Stimulated activated CD4-positive, alpha-beta T cell treated with anti-CD3 and anti-CD28 coated beads, Interleukin-1b, Interleukin-23, amount 100 ng/mL, for 48 hours (primary cell): ENCODE measurements around the gene USB1.
"Not testable (repeated sequence)": the region's sequence is repeated elsewhere in the genome, so short reads cannot be mapped to it uniquely, and the experiment has no call there.

Experiments used
- DNase-seq: peaks from one replicate; pipeline ENCODE4 v3.0.0-alpha.2; 2020

Gene USB1

GRCh38 chr16:57970319-57970718 is 30.9 kb upstream of the USB1 start:
- no peak for DNase-seq

GRCh38 chr16:57970970-57971369 is 30.2 kb upstream of the USB1 start, which contains the start of gene CNGB1:
CNGB1 (minus strand) TSS chr16:57971128; CDS start chr16:57967286, 3,842 bp downstream.
- no peak for DNase-seq

- DNase-seq: no peak
Measured at GRCh38 chr16:57971848-57972247, 29.4 kb upstream of the USB1 start.

GRCh38 chr16:57972306-57972705 is 28.9 kb upstream of the USB1 start:
- no peak for DNase-seq

GRCh38 chr16:57976331-57976796 is 24.8 kb upstream of the USB1 start:
- no peak for DNase-seq

GRCh38 chr16:57977418-57978069 is 23.7 kb upstream of the USB1 start:
- DNase-seq: no peak

- not testable (repeated sequence) for DNase-seq
Measured at GRCh38 chr16:57978070-57978465, 23.1 kb upstream of the USB1 start.

GRCh38 chr16:57979006-57979585 is 22.1 kb upstream of the USB1 start:
- DNase-seq: no peak

GRCh38 chr16:57981636-57982035 is 19.6 kb upstream of the USB1 start:
- no peak for DNase-seq

- no peak for DNase-seq
Measured at GRCh38 chr16:57982385-57982784, 18.8 kb upstream of the USB1 start.

GRCh38 chr16:57984443-57985203 is 16.6 kb upstream of the USB1 start:
- DNase-seq: peak; percentile 95

- DNase-seq: no peak
Measured at GRCh38 chr16:57985204-57986181, 15.7 kb upstream of the USB1 start.

GRCh38 chr16:57986196-57986595 is 15.0 kb upstream of the USB1 start:
- no peak for DNase-seq

- no peak for DNase-seq
Measured at GRCh38 chr16:57987441-57988177, 13.6 kb upstream of the USB1 start.

- no peak for DNase-seq
Measured at GRCh38 chr16:57988929-57989328, 12.3 kb upstream of the USB1 start.

- no peak for DNase-seq
Measured at GRCh38 chr16:57991551-57992059, 9.6 kb upstream of the USB1 start.

- no peak for DNase-seq
Measured at GRCh38 chr16:57992084-57992483, 9.1 kb upstream of the USB1 start.

GRCh38 chr16:57993438-57993837 is 7.8 kb upstream of the USB1 start:
- DNase-seq: no peak

- no peak for DNase-seq
Measured at GRCh38 chr16:57993897-57994296, 7.3 kb upstream of the USB1 start.

GRCh38 chr16:57994361-57994760 is 6.8 kb upstream of the USB1 start:
- no peak for DNase-seq

- DNase-seq: no peak
Measured at GRCh38 chr16:57994778-57995177, 6.4 kb upstream of the USB1 start.
